Measurements from ENCODE around the gene TTLL11. TPM values are rescaled to one million over a fixed set of nuclear protein-coding genes. Genes with fewer than 3 reads are reported as not detected.
A peak's percentile ranks its signal among the peaks of the same experiment; 100 is the strongest.

Gene TTLL11
- total RNA-seq, 1 experiment from 2014 or later = 3.8 TPM

DNA sequence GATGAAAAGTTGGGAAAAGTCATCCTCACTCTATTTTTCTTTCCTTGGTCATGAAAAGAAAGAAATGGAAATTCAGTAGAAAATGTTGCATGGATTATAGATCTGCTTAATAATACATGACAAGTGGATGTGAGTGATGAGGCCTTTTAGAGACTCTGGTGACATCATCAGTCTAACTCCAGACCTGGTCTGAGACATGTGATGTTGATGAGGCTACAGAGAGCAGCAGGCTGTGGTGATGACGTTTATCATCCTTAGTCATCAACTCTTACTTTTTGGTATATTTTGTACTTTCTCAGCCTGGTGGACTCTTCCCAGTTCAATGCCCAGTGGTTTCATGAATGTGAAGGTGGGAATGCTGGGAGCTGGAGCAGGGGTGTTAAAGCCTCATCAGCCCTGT lies 116.4 kb downstream of the TTLL11 start:
- no peaks in the 10 kb centered on the region for H3K36me3 ChIP-seq
- peaks cover 14% of the 10 kb centered on the region for H3K4me1 ChIP-seq (replicated peaks)
- H3K27ac ChIP-seq = no peak overlapping the region
- H3K9me3 ChIP-seq (replicated peaks) = no peaks in the 10 kb centered on the region
- no peak for DNase-seq (ENCODE audit: low read depth in 1 of 2, low spot score in 2 of 2)
- H3K27me3 ChIP-seq (replicated peaks) = no peaks in the 10 kb centered on the region
- H3K4me3 ChIP-seq = no peak overlapping the region

DNA sequence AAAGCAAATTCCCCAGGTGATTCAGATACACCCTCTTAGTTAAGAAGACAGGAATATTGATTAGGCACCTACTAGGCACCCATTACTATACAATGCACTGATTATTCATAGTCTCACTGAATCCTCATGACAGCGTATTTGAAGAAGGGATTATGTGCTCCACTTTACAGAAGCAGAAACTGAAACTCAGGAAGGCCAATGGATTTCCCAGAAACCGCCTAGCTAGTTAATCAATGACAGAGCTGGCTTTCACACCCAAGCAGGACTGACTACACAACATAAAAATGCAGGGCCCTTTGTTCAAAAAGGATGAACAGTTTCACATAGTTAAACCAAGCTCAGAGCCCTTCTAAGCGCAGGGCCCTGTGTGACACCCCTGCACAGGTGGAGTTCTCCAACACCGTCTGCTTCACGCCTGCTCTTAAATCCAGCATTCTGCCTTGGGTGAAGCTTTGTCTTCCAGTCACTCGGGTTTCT lies 117.3 kb downstream of the TTLL11 start:
- peaks cover 14% of the 10 kb centered on the region for H3K4me1 ChIP-seq (replicated peaks)
- no peaks in the 10 kb centered on the region for H3K36me3 ChIP-seq
- no peaks in the 10 kb centered on the region for H3K9me3 ChIP-seq (replicated peaks)
- H3K27me3 ChIP-seq (replicated peaks) = no peaks in the 10 kb centered on the region
- no peak overlapping the region for H3K27ac ChIP-seq
- no peak for DNase-seq (ENCODE audit: low read depth in 1 of 2, low spot score in 2 of 2)
- no peak overlapping the region for H3K4me3 ChIP-seq

DNA sequence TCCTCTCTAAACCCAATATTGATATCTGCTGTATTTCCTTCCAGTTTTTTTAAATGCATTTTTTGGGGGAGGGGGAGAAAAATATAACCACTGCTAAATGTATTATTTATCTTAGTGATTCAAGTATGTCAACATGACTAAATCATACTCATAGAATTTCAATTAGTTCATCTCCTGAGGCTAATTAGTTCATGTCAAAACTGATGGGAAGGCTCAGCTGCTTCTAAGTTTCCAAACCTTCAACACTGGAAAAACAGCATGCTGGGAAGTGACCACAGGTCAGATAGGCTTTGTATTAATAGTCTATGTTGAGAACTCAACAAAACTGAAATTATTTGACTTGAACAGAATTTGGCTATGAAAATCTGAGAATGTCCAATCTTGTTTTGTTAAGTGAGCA lies 118.7 kb downstream of the TTLL11 start:
- DNase-seq (ENCODE audit: low read depth in 1 of 2, low spot score in 2 of 2) = no peak
- Histone ChIP-seq H3K27me3 (replicated peaks) (no peaks in the 10 kb centered on the region), H3K4me1 (replicated peaks) (peaks cover 14% of the 10 kb centered on the region), H3K4me3 (no peak overlapping the region), H3K9me3 (replicated peaks) (no peaks in the 10 kb centered on the region), H3K36me3 (no peaks in the 10 kb centered on the region), H3K27ac (no peak overlapping the region)

DNA sequence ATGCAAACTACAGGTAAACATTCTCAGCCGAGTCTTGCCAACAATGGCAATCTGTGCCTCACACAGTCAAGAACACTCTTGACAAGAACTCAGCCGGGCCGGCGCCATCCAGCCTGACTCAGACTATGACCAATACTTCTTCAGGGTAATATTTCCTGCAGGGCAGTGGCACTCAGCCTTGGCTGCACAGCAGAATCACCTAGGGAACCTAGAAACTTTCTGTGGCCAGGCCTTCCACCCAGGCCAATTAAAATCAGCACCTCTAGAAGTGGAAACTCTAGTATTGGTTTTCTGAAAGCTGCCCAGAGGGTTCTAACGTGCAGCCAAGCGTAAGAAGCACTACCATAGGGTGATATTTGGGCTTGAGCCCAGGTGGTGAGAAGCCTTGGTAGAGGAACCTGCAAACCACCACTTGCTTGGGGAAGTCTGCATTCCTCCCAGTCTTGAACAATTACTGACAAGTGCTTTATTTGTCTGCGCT lies 120.6 kb downstream of the TTLL11 start:
- Histone ChIP-seq H3K4me3 (no peak overlapping the region), H3K27ac (peak overlapping the region; percentile 61), H3K27me3 (replicated peaks) (no peaks in the 10 kb centered on the region), H3K4me1 (replicated peaks) (peaks cover 14% of the 10 kb centered on the region), H3K9me3 (replicated peaks) (no peaks in the 10 kb centered on the region), H3K36me3 (no peaks in the 10 kb centered on the region)
- DNase-seq (ENCODE audit: low read depth in 1 of 2, low spot score in 2 of 2) = peak; percentile 53 to 86

DNA sequence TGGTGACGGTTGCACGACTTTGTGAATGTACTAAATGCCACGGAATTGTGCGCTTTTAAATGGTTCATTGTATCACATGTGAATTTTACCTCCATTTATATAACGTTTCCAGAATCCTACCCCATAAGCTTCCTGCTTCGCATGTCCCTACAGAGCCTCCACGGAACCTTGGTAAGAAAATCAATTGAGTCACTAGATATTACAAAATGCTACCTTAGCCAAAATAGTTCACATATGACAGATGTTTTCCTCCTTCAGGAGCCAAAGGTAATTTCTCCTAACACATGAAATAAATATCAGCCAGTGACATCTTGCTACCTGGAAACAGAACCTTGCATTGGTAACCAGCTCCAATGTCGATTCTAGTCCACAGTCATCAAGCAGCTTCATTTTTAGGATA lies 125.1 kb downstream of the TTLL11 start:
- H3K9me3 ChIP-seq (replicated peaks) = no peaks in the 10 kb centered on the region
- no peak overlapping the region for H3K27ac ChIP-seq
- H3K27me3 ChIP-seq (replicated peaks) = no peaks in the 10 kb centered on the region
- peaks cover 14% of the 10 kb centered on the region for H3K4me1 ChIP-seq (replicated peaks)
- H3K36me3 ChIP-seq = no peaks in the 10 kb centered on the region
- DNase-seq (ENCODE audit: low read depth in 1 of 2, low spot score in 2 of 2) = no peak
- H3K4me3 ChIP-seq = no peak overlapping the region

DNA sequence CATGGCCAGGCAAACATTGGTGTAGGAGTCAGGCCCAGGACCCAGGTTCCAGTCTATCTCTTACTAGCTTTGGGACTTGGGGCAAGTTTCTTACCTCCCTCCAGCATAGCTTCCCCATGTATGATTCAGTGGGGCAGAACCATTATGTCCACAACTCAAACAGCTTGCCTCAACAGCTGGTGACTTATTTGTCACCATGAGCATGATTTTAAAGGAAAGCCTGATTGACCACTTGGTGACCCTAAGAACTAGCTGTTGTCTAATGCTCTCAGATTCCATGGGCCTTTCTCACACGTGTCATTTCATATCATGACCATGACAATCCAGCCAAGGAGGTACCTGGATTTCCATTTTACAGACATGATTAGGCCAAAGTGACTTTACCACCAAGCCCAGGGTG lies 126.4 kb downstream of the TTLL11 start:
- no peaks in the 10 kb centered on the region for H3K36me3 ChIP-seq
- H3K4me1 ChIP-seq (replicated peaks) = 0 out of 2 replicates have a peak, but pooled peaks cover 3% of the 10 kb centered on the region
- no peaks in the 10 kb centered on the region for H3K27me3 ChIP-seq (replicated peaks)
- H3K4me3 ChIP-seq = no peak overlapping the region
- no peaks in the 10 kb centered on the region for H3K9me3 ChIP-seq (replicated peaks)
- no peak overlapping the region for H3K27ac ChIP-seq
- DNase-seq (ENCODE audit: low read depth in 1 of 2, low spot score in 2 of 2) = no peak

DNA sequence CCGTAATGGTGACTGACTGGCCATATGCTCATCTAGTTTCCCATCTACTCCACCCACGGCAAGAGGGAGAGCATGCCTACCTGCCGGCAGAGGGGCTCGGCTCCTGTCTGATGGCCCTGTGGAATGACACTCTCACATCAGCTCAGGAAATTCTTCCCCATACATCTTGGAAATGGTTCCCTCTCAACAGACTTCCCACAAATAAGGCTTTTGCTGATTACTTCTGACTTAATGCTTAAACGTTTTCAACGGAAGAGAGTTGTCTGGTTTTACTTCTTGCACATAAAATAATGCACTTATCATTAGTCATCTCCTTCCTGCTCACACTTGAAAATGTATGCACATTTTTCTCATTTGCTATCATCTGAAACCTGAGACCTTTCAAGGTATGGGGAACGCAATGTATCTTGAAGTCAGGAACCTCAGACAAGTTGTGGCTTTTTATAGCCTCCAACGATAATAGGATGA lies 129.5 kb downstream of the TTLL11 start:
- no peaks in the 10 kb centered on the region for H3K36me3 ChIP-seq
- H3K27me3 ChIP-seq (replicated peaks) = no peaks in the 10 kb centered on the region
- H3K9me3 ChIP-seq (replicated peaks) = no peaks in the 10 kb centered on the region
- peak overlapping the region; percentile 7; the same call in 1 of the 2 replicates for H3K4me3 ChIP-seq
- no peak overlapping the region for H3K27ac ChIP-seq
- 0 out of 2 replicates have a peak, but pooled peaks cover 3% of the 10 kb centered on the region for H3K4me1 ChIP-seq (replicated peaks)
- no peak for DNase-seq (ENCODE audit: low read depth in 1 of 2, low spot score in 2 of 2)

DNA sequence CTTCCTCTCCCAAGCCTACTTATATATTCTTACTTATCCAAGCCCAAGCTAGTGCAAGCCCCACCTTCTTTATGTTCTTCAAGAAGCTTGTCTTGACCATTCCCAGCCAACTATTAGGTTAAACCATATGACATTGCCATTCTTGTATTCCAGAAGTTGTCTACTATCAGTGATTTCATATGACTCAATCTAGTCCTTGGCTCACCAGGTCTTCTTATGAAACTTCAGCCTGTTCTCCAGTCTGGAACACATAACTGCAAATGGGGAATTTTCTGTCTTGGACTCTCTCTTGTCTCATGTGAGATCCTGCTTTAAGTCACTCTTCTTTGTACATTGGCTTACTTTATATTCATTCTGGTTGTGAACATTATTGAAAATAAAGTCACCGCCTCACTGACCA lies 130.7 kb downstream of the TTLL11 start:
- H3K27ac ChIP-seq = no peak overlapping the region
- H3K9me3 ChIP-seq (replicated peaks) = no peaks in the 10 kb centered on the region
- H3K4me3 ChIP-seq = no peak overlapping the region
- H3K27me3 ChIP-seq (replicated peaks) = no peaks in the 10 kb centered on the region
- 0 out of 2 replicates have a peak, but pooled peaks cover 3% of the 10 kb centered on the region for H3K4me1 ChIP-seq (replicated peaks)
- no peaks in the 10 kb centered on the region for H3K36me3 ChIP-seq
- DNase-seq (ENCODE audit: low read depth in 1 of 2, low spot score in 2 of 2) = no peak

DNA sequence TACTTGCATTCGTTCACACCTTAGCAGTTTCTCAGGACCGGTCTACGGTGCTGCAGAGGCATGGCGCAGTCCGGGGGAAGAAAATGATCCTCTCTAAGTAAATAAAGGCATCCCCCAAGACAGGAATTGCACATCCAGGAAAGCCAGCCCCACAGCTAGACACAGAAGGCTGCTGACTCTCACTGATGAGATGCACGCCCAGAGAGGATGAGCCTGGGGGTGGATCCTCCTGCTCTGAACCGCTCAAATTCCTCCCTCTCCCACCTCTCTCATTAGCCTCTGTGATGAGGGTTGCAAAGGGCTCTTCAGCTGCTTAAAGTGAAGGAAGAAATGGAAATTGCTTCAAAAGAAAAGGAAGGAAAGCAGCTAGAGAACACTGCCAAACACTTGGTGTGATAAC lies 132.4 kb downstream of the TTLL11 start:
- no peaks in the 10 kb centered on the region for H3K9me3 ChIP-seq (replicated peaks)
- H3K27ac ChIP-seq = no peak overlapping the region
- no peak for DNase-seq (ENCODE audit: low read depth in 1 of 2, low spot score in 2 of 2)
- H3K36me3 ChIP-seq = no peaks in the 10 kb centered on the region
- 0 out of 2 replicates have a peak, but pooled peaks cover 3% of the 10 kb centered on the region for H3K4me1 ChIP-seq (replicated peaks)
- no peaks in the 10 kb centered on the region for H3K27me3 ChIP-seq (replicated peaks)
- no peak overlapping the region for H3K4me3 ChIP-seq

DNA sequence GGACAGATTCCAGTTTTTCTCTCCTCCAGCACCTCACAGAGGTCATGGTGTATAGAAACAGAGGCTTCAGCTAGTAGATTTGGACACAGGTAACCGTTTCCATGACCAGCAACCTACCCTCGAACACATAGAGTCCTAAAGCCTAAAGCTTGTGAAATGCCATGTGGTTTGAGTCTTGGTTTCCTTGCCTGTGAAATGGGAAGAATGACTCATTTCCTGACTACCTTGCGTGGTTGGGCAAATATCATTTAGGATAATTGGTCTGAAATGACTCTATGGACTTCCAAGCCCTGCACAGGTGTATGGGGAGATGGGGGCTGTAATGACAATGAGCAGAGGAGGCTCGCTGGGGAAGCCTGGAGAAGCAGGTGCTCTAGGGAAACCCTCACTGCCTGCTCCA lies 134.6 kb downstream of the TTLL11 start:
- Histone ChIP-seq H3K9me3 (replicated peaks) (no peaks in the 10 kb centered on the region), H3K36me3 (no peaks in the 10 kb centered on the region), H3K27ac (no peak overlapping the region), H3K27me3 (replicated peaks) (no peaks in the 10 kb centered on the region), H3K4me1 (replicated peaks) (0 out of 2 replicates have a peak, but pooled peaks cover 3% of the 10 kb centered on the region), H3K4me3 (no peak overlapping the region)
- DNase-seq (ENCODE audit: low read depth in 1 of 2, low spot score in 2 of 2) = no peak

DNA sequence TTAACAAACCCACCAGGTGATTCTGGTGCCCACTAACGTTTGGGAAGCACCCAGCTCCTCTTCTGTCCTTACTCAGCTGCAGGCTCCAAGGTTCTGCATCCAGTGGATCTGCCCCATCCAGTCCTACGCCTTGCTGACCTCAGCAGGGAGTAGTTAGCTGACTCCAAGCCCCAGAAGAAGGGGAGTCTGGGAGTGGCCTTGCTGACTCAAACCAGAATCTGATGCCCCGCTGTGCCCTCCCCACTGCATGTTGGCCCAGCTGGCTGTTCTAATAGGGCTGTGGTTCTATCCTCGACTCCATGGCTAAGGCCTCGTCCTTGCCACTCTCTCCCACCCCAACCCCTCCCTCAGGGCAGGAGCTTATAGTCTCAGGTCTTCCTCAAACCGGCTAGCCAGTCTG lies 136.3 kb downstream of the TTLL11 start:
- Histone ChIP-seq H3K4me1 (replicated peaks) (no peaks in the 10 kb centered on the region), H3K4me3 (no peak overlapping the region), H3K27me3 (replicated peaks) (no peaks in the 10 kb centered on the region), H3K27ac (no peak overlapping the region), H3K9me3 (replicated peaks) (no peaks in the 10 kb centered on the region), H3K36me3 (no peaks in the 10 kb centered on the region)
- no peak for DNase-seq (ENCODE audit: low read depth in 1 of 2, low spot score in 2 of 2)

DNA sequence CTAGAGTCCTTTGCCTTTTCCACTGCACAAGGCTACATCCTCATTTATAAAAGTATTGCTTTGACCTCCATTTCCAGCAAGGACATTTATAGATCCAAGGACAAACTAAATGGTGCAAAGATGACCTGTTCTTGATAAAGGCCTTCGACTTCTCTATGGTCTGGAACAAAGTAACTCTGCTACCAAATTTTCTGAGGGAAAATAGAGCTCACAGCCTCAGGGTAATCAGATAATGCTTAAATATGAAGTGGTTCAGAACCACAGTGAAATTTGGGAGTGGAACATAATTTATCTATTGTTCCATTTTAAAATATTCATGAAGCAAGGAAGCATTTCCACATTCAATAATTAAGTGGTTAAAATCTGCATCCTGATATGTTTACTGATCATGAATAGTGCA lies 137.5 kb downstream of the TTLL11 start:
- Histone ChIP-seq H3K27ac (no peak overlapping the region), H3K27me3 (replicated peaks) (no peaks in the 10 kb centered on the region), H3K36me3 (no peaks in the 10 kb centered on the region), H3K4me3 (no peak overlapping the region), H3K4me1 (replicated peaks) (no peaks in the 10 kb centered on the region), H3K9me3 (replicated peaks) (no peaks in the 10 kb centered on the region)
- DNase-seq (ENCODE audit: low read depth in 1 of 2, low spot score in 2 of 2) = no peak

DNA sequence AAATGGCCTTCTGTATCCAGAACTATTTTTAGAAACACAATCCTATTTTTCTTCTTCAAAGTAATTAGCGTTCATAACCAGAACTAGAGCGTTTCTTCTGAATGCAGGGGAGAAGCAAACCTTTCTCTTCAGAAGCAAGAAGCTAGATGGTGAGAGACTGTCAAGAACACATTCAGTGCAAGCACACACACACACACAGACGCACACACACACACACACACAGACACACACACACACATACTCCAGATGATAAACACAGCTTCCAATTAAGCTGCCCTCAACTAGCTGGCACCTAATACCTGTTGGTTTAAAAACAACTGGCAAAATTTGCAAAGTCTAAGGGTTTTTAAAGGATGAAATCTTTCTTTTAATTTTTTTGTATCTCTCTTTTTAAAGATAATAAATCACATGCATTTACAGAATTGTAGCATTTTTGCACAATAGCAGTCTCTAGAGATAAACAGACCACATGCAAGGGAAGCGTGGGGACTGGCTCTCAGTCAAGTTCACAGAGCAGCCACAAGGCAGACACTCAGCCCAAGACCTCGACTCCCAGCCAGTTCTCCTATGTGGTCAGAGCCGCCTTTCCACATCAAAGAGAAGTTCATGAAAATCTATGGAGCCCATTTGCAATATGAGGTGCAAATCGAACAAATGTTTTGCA lies 138.5 kb downstream of the TTLL11 start:
- Histone ChIP-seq H3K27me3 (replicated peaks) (no peaks in the 10 kb centered on the region), H3K36me3 (no peaks in the 10 kb centered on the region), H3K4me3 (no peak overlapping the region), H3K4me1 (replicated peaks) (no peaks in the 10 kb centered on the region), H3K27ac (no peak overlapping the region), H3K9me3 (replicated peaks) (no peaks in the 10 kb centered on the region)
- no peak for DNase-seq (ENCODE audit: low read depth in 1 of 2, low spot score in 2 of 2)

DNA sequence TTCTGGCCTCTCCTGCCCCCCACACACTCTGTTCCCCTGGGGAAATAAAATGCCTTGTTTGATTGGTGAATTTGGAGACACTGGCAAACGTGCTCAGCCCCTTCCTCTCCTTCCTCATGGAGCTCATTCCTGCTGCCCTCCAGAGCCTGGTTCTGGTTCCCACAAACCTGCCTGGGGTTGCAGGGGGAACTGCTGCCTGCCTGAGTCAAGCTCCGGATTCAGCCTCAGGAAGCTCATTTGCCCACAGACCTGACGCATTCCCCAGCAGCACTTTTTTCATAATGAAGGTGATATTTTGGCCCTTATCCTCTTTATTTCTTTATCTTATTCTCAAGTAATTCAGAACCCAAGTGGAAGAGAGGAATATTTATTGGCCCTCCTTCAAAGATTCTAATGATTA lies 140.5 kb downstream of the TTLL11 start:
- no peak for DNase-seq (ENCODE audit: low read depth in 1 of 2, low spot score in 2 of 2)
- H3K4me1 ChIP-seq (replicated peaks) = no peaks in the 10 kb centered on the region
- no peaks in the 10 kb centered on the region for H3K36me3 ChIP-seq
- H3K27me3 ChIP-seq (replicated peaks) = no peaks in the 10 kb centered on the region
- no peak overlapping the region for H3K4me3 ChIP-seq
- no peak overlapping the region for H3K27ac ChIP-seq
- H3K9me3 ChIP-seq (replicated peaks) = no peaks in the 10 kb centered on the region
